ENCODE measurements around the gene RAB3GAP2.

RAB3GAP2 gene

GRCh38 chr1:220278991-220279390 is 6.7 kb upstream of the RAB3GAP2 start:
- TF ChIP-seq NFIC (IDR thresholded peaks at IDR 0.05) (no peak), EGR1 (IDR thresholded peaks at IDR 0.05) (no peak), CREB1 (IDR thresholded peaks at IDR 0.05; ENCODE audit: low read depth) (no peak), TAF1 (IDR thresholded peaks at IDR 0.05; ENCODE audit: low read depth) (no peak), RAD21 (IDR thresholded peaks at IDR 0.05; ENCODE audit: low read depth) (no peak), REST (IDR thresholded peaks at IDR 0.05; ENCODE audit: low read depth) (no peak), ZBTB7A (IDR thresholded peaks at IDR 0.05; ENCODE audit: low read depth) (no peak), EP300 (IDR thresholded peaks at IDR 0.05; ENCODE audit: borderline replicate concordance) (no peak), TEAD4 (IDR thresholded peaks at IDR 0.05) (no peak), TCF12 (IDR thresholded peaks at IDR 0.05; ENCODE audit: low read depth) (no peak), MAX (IDR thresholded peaks at IDR 0.05) (no peak), YY1 (IDR thresholded peaks at IDR 0.05; ENCODE audit: low read depth) (no peak), USF1 (IDR thresholded peaks at IDR 0.05) (no peak)

- TF ChIP-seq TAF1 (IDR thresholded peaks at IDR 0.05; ENCODE audit: low read depth) (no peak), CREB1 (IDR thresholded peaks at IDR 0.05; ENCODE audit: low read depth) (no peak), MAX (IDR thresholded peaks at IDR 0.05) (no peak), ZBTB7A (IDR thresholded peaks at IDR 0.05; ENCODE audit: low read depth) (no peak), TEAD4 (IDR thresholded peaks at IDR 0.05) (no peak), FOXM1 (IDR thresholded peaks at IDR 0.05; ENCODE audit: borderline replicate concordance, low read depth) (no peak), EP300 (IDR thresholded peaks at IDR 0.05; ENCODE audit: borderline replicate concordance) (no peak), YY1 (IDR thresholded peaks at IDR 0.05; ENCODE audit: low read depth) (no peak), REST (IDR thresholded peaks at IDR 0.05; ENCODE audit: low read depth) (no peak), EGR1 (IDR thresholded peaks at IDR 0.05) (no peak), CEBPB (IDR thresholded peaks at IDR 0.05) (no peak)
Measured at GRCh38 chr1:220275430-220275829, 3.2 kb upstream of the RAB3GAP2 start.

GRCh38 chr1:220274251-220274855 is 2.1 kb upstream of the RAB3GAP2 start:
- TF ChIP-seq TEAD4 (IDR thresholded peaks at IDR 0.05) (no peak), MAX (IDR thresholded peaks at IDR 0.05) (no peak), FOXM1 (IDR thresholded peaks at IDR 0.05; ENCODE audit: borderline replicate concordance, low read depth) (no peak), YY1 (IDR thresholded peaks at IDR 0.05; ENCODE audit: low read depth) (no peak), NFIC (IDR thresholded peaks at IDR 0.05) (no peak), TAF1 (IDR thresholded peaks at IDR 0.05; ENCODE audit: low read depth) (no peak), CREB1 (IDR thresholded peaks at IDR 0.05; ENCODE audit: low read depth) (no peak)

GRCh38 chr1:220272841-220273090 is 513 bp upstream of the RAB3GAP2 start:
- no peak for TF ChIP-seq EGR1 (IDR thresholded peaks at IDR 0.05)
- TF ChIP-seq RAD21 (IDR thresholded peaks at IDR 0.05; ENCODE audit: low read depth): no peak

GRCh38 chr1:220271706-220272046 is 577 bp downstream of the RAB3GAP2 start:
- TF ChIP-seq TEAD4 (IDR thresholded peaks at IDR 0.05) (0 out of 2 replicates have a peak, but pooled peaks have one; percentile 18), TCF12 (IDR thresholded peaks at IDR 0.05; ENCODE audit: low read depth) (no peak)

GRCh38 chr1:220269036-220269435 is 3.2 kb downstream of the RAB3GAP2 start:
- TF ChIP-seq CEBPB (IDR thresholded peaks at IDR 0.05) (no peak), REST (IDR thresholded peaks at IDR 0.05; ENCODE audit: low read depth) (no peak), EP300 (IDR thresholded peaks at IDR 0.05; ENCODE audit: borderline replicate concordance) (no peak), MAX (IDR thresholded peaks at IDR 0.05) (no peak), CREB1 (IDR thresholded peaks at IDR 0.05; ENCODE audit: low read depth) (no peak), FOXM1 (IDR thresholded peaks at IDR 0.05; ENCODE audit: borderline replicate concordance, low read depth) (no peak), EGR1 (IDR thresholded peaks at IDR 0.05) (no peak), NFIC (IDR thresholded peaks at IDR 0.05) (no peak), TEAD4 (IDR thresholded peaks at IDR 0.05) (no peak), USF1 (IDR thresholded peaks at IDR 0.05) (no peak), YY1 (IDR thresholded peaks at IDR 0.05; ENCODE audit: low read depth) (no peak), TCF12 (IDR thresholded peaks at IDR 0.05; ENCODE audit: low read depth) (no peak), RAD21 (IDR thresholded peaks at IDR 0.05; ENCODE audit: low read depth) (no peak)
